Astrocyte (in vitro differentiated cells and primary cell): ENCODE results near the gene PTPRU. TPM values are rescaled to one million over a fixed set of nuclear protein-coding genes. Genes with fewer than 3 reads are reported as not detected.
"Not testable (repeated sequence)": the region's sequence is repeated elsewhere in the genome, so short reads cannot be mapped to it uniquely, and the experiment has no call there.

ENCODE experiments used
- DNase-seq: peaks from one replicate; pipeline ENCODE4 v3.0.0-alpha.2; 2010; ENCODE audit warnings: low read depth
- FAIRE-seq: peaks from 2 replicates; lab custom pipeline; 2011; peaks lifted over from hg19 to GRCh38; lab: Jason Lieb, UNC
- H2AFZ ChIP-seq: 2 replicates; pipeline ENCODE4 v1.6.0; 2012; ENCODE audit warnings: low read depth, low read length, inconsistent platforms
- H3K27ac ChIP-seq: 2 replicates; pipeline ENCODE4 v1.5.1; 2011; ENCODE audit warnings: low read depth, low read length, inconsistent platforms
- H3K27me3 ChIP-seq: 2 replicates; pipeline ENCODE4 v1.6.0; 2011; ENCODE audit warnings: low read length, inconsistent platforms; ENCODE audit not compliant: insufficient read depth
- H3K36me3 ChIP-seq: 2 replicates; pipeline ENCODE4 v1.5.1; 2011; ENCODE audit warnings: low read length, inconsistent platforms; ENCODE audit not compliant: insufficient read depth
- H3K4me1 ChIP-seq: 2 replicates; pipeline ENCODE4 v1.5.1; 2011; ENCODE audit warnings: low read length, inconsistent platforms; ENCODE audit not compliant: insufficient read depth
- H3K4me2 ChIP-seq: 2 replicates; pipeline ENCODE4 v1.6.0; 2012; ENCODE audit warnings: low read length, inconsistent platforms
- H3K4me3 ChIP-seq: 2 replicates; pipeline ENCODE4 v1.5.1; 2011; ENCODE audit warnings: low read depth, mild to moderate bottlenecking, low read length, inconsistent platforms; ENCODE audit not compliant: insufficient read depth
- H3K79me2 ChIP-seq: 2 replicates; pipeline ENCODE4 v1.6.0; 2012; ENCODE audit warnings: mild to moderate bottlenecking, low read length, inconsistent platforms; ENCODE audit not compliant: insufficient read depth
- H3K9ac ChIP-seq: 2 replicates; pipeline ENCODE4 v1.6.0; 2012; ENCODE audit warnings: mild to moderate bottlenecking, low read length, inconsistent platforms
- H3K9me3 ChIP-seq: 2 replicates; pipeline ENCODE4 v1.5.1; 2012; ENCODE audit warnings: low read depth, mild to moderate bottlenecking, low read length, inconsistent platforms; ENCODE audit not compliant: insufficient read depth
- H4K20me1 ChIP-seq: 2 replicates; pipeline ENCODE4 v1.6.0; 2012; ENCODE audit warnings: low read length, inconsistent platforms; ENCODE audit not compliant: insufficient read depth
- H3K27ac Mint-ChIP-seq: one replicate; pipeline ENCODE4 v1.8.0; 2021; ENCODE audit warnings: mild to moderate bottlenecking, mixed read lengths; ENCODE audit not compliant: unreplicated experiment
- H3K27me3 Mint-ChIP-seq: one replicate; pipeline ENCODE4 v1.8.0; 2021; ENCODE audit warnings: low read depth, mixed read lengths; ENCODE audit not compliant: unreplicated experiment
- H3K36me3 Mint-ChIP-seq: one replicate; pipeline ENCODE4 v1.8.0; 2021; ENCODE audit warnings: low read depth, mixed read lengths; ENCODE audit not compliant: unreplicated experiment
- H3K4me1 Mint-ChIP-seq: one replicate; pipeline ENCODE4 v1.8.0; 2021; ENCODE audit warnings: low read depth, mixed read lengths; ENCODE audit not compliant: unreplicated experiment
- H3K4me3 Mint-ChIP-seq: one replicate; pipeline ENCODE4 v1.8.0; 2021; ENCODE audit warnings: mild to moderate bottlenecking, moderate library complexity, mixed read lengths; ENCODE audit not compliant: unreplicated experiment
- H3K9me3 Mint-ChIP-seq: one replicate; pipeline ENCODE4 v1.8.0; 2021; ENCODE audit warnings: mild to moderate bottlenecking, mixed read lengths; ENCODE audit not compliant: unreplicated experiment
- CTCF ChIP-seq: IDR thresholded peaks from 2 replicates; pipeline ENCODE4 v1.5.1; 2011; ENCODE audit warnings: low read depth, mild to moderate bottlenecking, inconsistent platforms, low read length, moderate library complexity; ENCODE audit not compliant: insufficient read depth
- EZH2 ChIP-seq: IDR thresholded peaks from 2 replicates; pipeline ENCODE4 v1.6.1; 2012; ENCODE audit warnings: mild to moderate bottlenecking, low read length, inconsistent platforms; ENCODE audit not compliant: insufficient read depth
- total RNA-seq: library from RNA; stranded (reverse); gene quantifications from 2 replicates; pipeline ENCODE4 v1.2.1, GENCODE V29; 2021

The PTPRU gene
- total RNA-seq, 1 donor from 2014 or later = 36.6 TPM

GRCh38 chr1:29311352-29312030 is 75.2 kb downstream of the PTPRU start:
- H4K20me1 ChIP-seq = no peaks in the 10 kb centered on the region
- H3K79me2 ChIP-seq = no peaks in the 10 kb centered on the region
- Mint-ChIP-seq H3K4me1 (peaks cover 2% of the 10 kb centered on the region), H3K9me3 (peaks cover 1% of the 10 kb centered on the region), H3K4me3 (no peak overlapping the region), H3K27ac (no peak overlapping the region), H3K27me3 (peaks cover 4% of the 10 kb centered on the region), H3K36me3 (peaks cover 38% of the 10 kb centered on the region)
- FAIRE-seq (no peak), DNase-seq (no peak)
- no peaks in the 10 kb centered on the region for H3K27me3 ChIP-seq
- no peak overlapping the region for H3K4me2 ChIP-seq
- H3K4me3 ChIP-seq = no peak overlapping the region
- no peak for TF ChIP-seq EZH2
- no peak for TF ChIP-seq CTCF
- no peak overlapping the region for H3K9ac ChIP-seq
- H3K4me1 ChIP-seq = no peaks in the 10 kb centered on the region
- H3K27ac ChIP-seq = no peak overlapping the region
- peaks cover 7% of the 10 kb centered on the region for H3K36me3 ChIP-seq
- H3K9me3 ChIP-seq = no peaks in the 10 kb centered on the region
- no peak overlapping the region for H2AFZ ChIP-seq

- peaks cover 4% of the 10 kb centered on the region for H3K27me3 Mint-ChIP-seq
- Histone ChIP-seq H3K27ac (no peak overlapping the region), H4K20me1 (no peaks in the 10 kb centered on the region), H3K27me3 (no peaks in the 10 kb centered on the region), H3K4me1 (no peaks in the 10 kb centered on the region), H3K9ac (no peak overlapping the region), H3K4me2 (no peak overlapping the region), H2AFZ (no peak overlapping the region), H3K79me2 (no peaks in the 10 kb centered on the region), H3K36me3 (peaks cover 7% of the 10 kb centered on the region), H3K9me3 (no peaks in the 10 kb centered on the region), H3K4me3 (no peak overlapping the region)
- peaks cover 2% of the 10 kb centered on the region for H3K4me1 Mint-ChIP-seq
- TF ChIP-seq CTCF (no peak), EZH2 (no peak)
- peaks cover 1% of the 10 kb centered on the region for H3K9me3 Mint-ChIP-seq
- DNase-seq (no peak), FAIRE-seq (no peak)
- H3K27ac Mint-ChIP-seq = peak overlapping the region; percentile 18
- peaks cover 33% of the 10 kb centered on the region for H3K36me3 Mint-ChIP-seq
- no peak overlapping the region for H3K4me3 Mint-ChIP-seq
Observed at GRCh38 chr1:29312469-29313461, 76.4 kb downstream of the PTPRU start.

- H3K27me3 Mint-ChIP-seq, H3K79me2 ChIP-seq, H3K9me3 Mint-ChIP-seq, FAIRE-seq, H3K4me2 ChIP-seq, H3K9ac ChIP-seq, H3K4me1 Mint-ChIP-seq, H3K4me3 ChIP-seq, H4K20me1 ChIP-seq, H3K27ac Mint-ChIP-seq, H3K4me3 Mint-ChIP-seq, H3K27me3 ChIP-seq, H3K36me3 ChIP-seq, H3K9me3 ChIP-seq, DNase-seq, H2AFZ ChIP-seq, H3K27ac ChIP-seq, H3K4me1 ChIP-seq: not testable (repeated sequence)
- peaks cover 33% of the 10 kb centered on the region for H3K36me3 Mint-ChIP-seq
Observed at GRCh38 chr1:29314685-29315084, 78.4 kb downstream of the PTPRU start.
